HepG2 (cell line): ENCODE results near the gene CDHR5. TPM values are rescaled to one million over a fixed set of nuclear protein-coding genes. Genes with fewer than 3 reads are reported as not detected.
A peak's percentile ranks its signal among the peaks of the same experiment; 100 is the strongest.

Source experiments
- GATA4 ChIP-seq: sonication (generic); IDR thresholded peaks from 2 replicates; pipeline ENCODE4 v1.6.1; 2016; ENCODE audit warnings: antibody characterized with exemption, low read depth, borderline replicate concordance
- GATAD2A ChIP-seq: IDR thresholded peaks from 2 replicates; pipeline ENCODE4 v1.6.1; 2016
- MEIS2 ChIP-seq: sonication (generic); formaldehyde crosslinking; IDR thresholded peaks from 2 replicates; pipeline ENCODE4 v1.9.0; 2021; ENCODE audit warnings: mild to moderate bottlenecking, missing genetic modification reagents
- NPAS2 ChIP-seq: sonication (generic); formaldehyde crosslinking; IDR thresholded peaks from 2 replicates; pipeline ENCODE4 v1.8.0; 2022; ENCODE audit warnings: mild to moderate bottlenecking, missing genetic modification reagents, borderline replicate concordance
- SATB2 ChIP-seq: sonication (generic); formaldehyde crosslinking; IDR thresholded peaks from 2 replicates; pipeline ENCODE4 v1.5.0; 2020; ENCODE audit warnings: missing genetic modification reagents
- ZNF761 ChIP-seq: sonication (generic); formaldehyde crosslinking; conservative IDR thresholded peaks from 2 replicates; pipeline ENCODE4 v1.4.0; 2020; ENCODE audit warnings: mild to moderate bottlenecking, missing genetic modification reagents
- polyA plus RNA-seq, 8 experiments: library from polyadenylated mRNA; depleted of rRNA in 3 of 8; stranded (reverse) in 7 of 8; unstranded in 1 of 8; fragments of >200 nt; fragmentation: Illumina TruSeq in 4 of 8; extraction: Trizol in 4 of 8; gene quantifications; 2 replicates each; pipeline versions ENCODE4 v1.2.1 to v1.2.3, GENCODE V29; 2011 to 2016; ENCODE audit warnings: low read depth in 4 of 8, missing spikeins in 1 of 8, mixed read lengths in 1 of 8; ENCODE audit not compliant: insufficient read depth in 1 of 8
- total RNA-seq, 5 experiments: library from RNA; depleted of rRNA; stranded (reverse); fragments of >200 nt; fragmentation: Illumina TruSeq; extraction: Trizol; gene quantifications; 2 replicates each; pipeline ENCODE4 v1.2.3, GENCODE V29; 2016; ENCODE audit warnings: low read depth in 1 of 5
- TF ChIP-seq, protein P1 (sequence below), 2 experiments: sonication (generic) in 1 of 2; formaldehyde crosslinking in 1 of 2; IDR thresholded peaks; 2 replicates each; pipeline versions ENCODE4 v1.4.0 to v1.6.1; 2018 to 2020; ENCODE audit warnings: missing genetic modification reagents in 2 of 2, borderline replicate concordance in 1 of 2, low read depth in 1 of 2, mild to moderate bottlenecking in 1 of 2, missing biosample characterization in 1 of 2
- TF ChIP-seq, protein P2 (sequence below): sonication (generic); formaldehyde crosslinking; IDR thresholded peaks from 2 replicates; pipeline ENCODE4 v1.4.0; 2020; ENCODE audit warnings: missing genetic modification reagents
- TF ChIP-seq, protein P3 (sequence below): sonication (generic); formaldehyde crosslinking; IDR thresholded peaks from 2 replicates; pipeline ENCODE4 v1.4.0; 2020; ENCODE audit warnings: missing genetic modification reagents
- TF ChIP-seq, protein P4 (sequence below): sonication (generic); formaldehyde crosslinking; IDR thresholded peaks from 2 replicates; pipeline ENCODE4 v1.5.1; 2020; ENCODE audit warnings: mild to moderate bottlenecking, missing genetic modification reagents, moderate library complexity
- TF ChIP-seq, protein P5 (sequence below): sonication (generic); formaldehyde crosslinking; IDR thresholded peaks from 2 replicates; pipeline ENCODE4 v1.8.0; 2022; ENCODE audit warnings: low read depth, missing genetic modification reagents
- TF ChIP-seq, protein P6 (sequence below): sonication (generic); formaldehyde crosslinking; IDR thresholded peaks from 2 replicates; pipeline ENCODE4 v1.9.0; 2021; ENCODE audit warnings: missing genetic modification reagents, mild to moderate bottlenecking, borderline replicate concordance

The CDHR5 gene
- total and polyA plus RNA-seq, 2 of the 13 experiments (the other 11 are each of a cell fraction or from before 2014, with no cell fraction given) = 0.46 to 0.71 TPM

DNA sequence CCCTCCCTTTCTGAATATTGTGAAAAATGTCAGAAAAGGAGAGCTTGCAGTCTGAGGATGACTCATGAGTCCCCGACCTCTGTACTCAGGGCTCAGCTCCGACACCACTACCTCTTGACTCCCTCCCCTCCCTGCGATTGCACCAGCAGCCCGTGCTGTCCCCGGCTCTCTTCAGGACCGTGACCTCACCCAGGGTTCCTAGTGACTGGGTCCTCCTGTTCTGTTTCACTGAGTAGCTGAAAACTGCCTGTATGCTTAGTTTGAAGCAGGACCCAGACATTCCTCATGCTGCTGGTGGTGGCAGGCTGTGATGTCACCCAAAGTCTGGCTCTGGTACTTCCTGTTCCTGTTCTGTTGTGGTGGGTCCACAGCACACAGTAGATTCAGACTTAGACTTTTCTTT lies 36.8 kb downstream of the CDHR5 start (continued):
- TF ChIP-seq, protein P1, sequence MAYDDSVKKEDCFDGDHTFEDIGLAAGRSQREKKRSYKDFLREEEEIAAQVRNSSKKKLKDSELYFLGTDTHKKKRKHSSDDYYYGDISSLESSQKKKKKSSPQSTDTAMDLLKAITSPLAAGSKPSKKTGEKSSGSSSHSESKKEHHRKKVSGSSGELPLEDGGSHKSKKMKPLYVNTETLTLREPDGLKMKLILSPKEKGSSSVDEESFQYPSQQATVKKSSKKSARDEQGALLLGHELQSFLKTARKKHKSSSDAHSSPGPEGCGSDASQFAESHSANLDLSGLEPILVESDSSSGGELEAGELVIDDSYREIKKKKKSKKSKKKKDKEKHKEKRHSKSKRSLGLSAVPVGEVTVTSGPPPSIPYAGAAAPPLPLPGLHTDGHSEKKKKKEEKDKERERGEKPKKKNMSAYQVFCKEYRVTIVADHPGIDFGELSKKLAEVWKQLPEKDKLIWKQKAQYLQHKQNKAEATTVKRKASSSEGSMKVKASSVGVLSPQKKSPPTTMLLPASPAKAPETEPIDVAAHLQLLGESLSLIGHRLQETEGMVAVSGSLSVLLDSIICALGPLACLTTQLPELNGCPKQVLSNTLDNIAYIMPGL (CRISPR knock-in tag; IDR thresholded peaks at IDR 0.05; ENCODE audit: borderline replicate concordance in 1 of 2, low read depth in 1 of 2) = peak in 1 of 2 experiments; percentile 65; a peak in 1 of 4 replicates
- no peak for TF ChIP-seq GATA4
- TF ChIP-seq MEIS2 (CRISPR knock-in tag) = peak; percentile 49; the same call in 1 of the 2 replicates
- TF ChIP-seq NPAS2 (CRISPR knock-in tag) = no peak
- TF ChIP-seq, protein P2, sequence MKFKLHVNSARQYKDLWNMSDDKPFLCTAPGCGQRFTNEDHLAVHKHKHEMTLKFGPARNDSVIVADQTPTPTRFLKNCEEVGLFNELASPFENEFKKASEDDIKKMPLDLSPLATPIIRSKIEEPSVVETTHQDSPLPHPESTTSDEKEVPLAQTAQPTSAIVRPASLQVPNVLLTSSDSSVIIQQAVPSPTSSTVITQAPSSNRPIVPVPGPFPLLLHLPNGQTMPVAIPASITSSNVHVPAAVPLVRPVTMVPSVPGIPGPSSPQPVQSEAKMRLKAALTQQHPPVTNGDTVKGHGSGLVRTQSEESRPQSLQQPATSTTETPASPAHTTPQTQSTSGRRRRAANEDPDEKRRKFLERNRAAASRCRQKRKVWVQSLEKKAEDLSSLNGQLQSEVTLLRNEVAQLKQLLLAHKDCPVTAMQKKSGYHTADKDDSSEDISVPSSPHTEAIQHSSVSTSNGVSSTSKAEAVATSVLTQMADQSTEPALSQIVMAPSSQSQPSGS (CRISPR knock-in tag) = peak; percentile 87
- TF ChIP-seq, protein P3, sequence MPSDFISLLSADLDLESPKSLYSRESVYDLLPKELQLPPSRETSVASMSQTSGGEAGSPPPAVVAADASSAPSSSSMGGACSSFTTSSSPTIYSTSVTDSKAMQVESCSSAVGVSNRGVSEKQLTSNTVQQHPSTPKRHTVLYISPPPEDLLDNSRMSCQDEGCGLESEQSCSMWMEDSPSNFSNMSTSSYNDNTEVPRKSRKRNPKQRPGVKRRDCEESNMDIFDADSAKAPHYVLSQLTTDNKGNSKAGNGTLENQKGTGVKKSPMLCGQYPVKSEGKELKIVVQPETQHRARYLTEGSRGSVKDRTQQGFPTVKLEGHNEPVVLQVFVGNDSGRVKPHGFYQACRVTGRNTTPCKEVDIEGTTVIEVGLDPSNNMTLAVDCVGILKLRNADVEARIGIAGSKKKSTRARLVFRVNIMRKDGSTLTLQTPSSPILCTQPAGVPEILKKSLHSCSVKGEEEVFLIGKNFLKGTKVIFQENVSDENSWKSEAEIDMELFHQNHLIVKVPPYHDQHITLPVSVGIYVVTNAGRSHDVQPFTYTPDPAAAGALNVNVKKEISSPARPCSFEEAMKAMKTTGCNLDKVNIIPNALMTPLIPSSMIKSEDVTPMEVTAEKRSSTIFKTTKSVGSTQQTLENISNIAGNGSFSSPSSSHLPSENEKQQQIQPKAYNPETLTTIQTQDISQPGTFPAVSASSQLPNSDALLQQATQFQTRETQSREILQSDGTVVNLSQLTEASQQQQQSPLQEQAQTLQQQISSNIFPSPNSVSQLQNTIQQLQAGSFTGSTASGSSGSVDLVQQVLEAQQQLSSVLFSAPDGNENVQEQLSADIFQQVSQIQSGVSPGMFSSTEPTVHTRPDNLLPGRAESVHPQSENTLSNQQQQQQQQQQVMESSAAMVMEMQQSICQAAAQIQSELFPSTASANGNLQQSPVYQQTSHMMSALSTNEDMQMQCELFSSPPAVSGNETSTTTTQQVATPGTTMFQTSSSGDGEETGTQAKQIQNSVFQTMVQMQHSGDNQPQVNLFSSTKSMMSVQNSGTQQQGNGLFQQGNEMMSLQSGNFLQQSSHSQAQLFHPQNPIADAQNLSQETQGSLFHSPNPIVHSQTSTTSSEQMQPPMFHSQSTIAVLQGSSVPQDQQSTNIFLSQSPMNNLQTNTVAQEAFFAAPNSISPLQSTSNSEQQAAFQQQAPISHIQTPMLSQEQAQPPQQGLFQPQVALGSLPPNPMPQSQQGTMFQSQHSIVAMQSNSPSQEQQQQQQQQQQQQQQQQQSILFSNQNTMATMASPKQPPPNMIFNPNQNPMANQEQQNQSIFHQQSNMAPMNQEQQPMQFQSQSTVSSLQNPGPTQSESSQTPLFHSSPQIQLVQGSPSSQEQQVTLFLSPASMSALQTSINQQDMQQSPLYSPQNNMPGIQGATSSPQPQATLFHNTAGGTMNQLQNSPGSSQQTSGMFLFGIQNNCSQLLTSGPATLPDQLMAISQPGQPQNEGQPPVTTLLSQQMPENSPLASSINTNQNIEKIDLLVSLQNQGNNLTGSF (CRISPR knock-in tag) = no peak
- peak; percentile 88 for TF ChIP-seq GATAD2A (CRISPR knock-in tag)
- TF ChIP-seq, protein P4, sequence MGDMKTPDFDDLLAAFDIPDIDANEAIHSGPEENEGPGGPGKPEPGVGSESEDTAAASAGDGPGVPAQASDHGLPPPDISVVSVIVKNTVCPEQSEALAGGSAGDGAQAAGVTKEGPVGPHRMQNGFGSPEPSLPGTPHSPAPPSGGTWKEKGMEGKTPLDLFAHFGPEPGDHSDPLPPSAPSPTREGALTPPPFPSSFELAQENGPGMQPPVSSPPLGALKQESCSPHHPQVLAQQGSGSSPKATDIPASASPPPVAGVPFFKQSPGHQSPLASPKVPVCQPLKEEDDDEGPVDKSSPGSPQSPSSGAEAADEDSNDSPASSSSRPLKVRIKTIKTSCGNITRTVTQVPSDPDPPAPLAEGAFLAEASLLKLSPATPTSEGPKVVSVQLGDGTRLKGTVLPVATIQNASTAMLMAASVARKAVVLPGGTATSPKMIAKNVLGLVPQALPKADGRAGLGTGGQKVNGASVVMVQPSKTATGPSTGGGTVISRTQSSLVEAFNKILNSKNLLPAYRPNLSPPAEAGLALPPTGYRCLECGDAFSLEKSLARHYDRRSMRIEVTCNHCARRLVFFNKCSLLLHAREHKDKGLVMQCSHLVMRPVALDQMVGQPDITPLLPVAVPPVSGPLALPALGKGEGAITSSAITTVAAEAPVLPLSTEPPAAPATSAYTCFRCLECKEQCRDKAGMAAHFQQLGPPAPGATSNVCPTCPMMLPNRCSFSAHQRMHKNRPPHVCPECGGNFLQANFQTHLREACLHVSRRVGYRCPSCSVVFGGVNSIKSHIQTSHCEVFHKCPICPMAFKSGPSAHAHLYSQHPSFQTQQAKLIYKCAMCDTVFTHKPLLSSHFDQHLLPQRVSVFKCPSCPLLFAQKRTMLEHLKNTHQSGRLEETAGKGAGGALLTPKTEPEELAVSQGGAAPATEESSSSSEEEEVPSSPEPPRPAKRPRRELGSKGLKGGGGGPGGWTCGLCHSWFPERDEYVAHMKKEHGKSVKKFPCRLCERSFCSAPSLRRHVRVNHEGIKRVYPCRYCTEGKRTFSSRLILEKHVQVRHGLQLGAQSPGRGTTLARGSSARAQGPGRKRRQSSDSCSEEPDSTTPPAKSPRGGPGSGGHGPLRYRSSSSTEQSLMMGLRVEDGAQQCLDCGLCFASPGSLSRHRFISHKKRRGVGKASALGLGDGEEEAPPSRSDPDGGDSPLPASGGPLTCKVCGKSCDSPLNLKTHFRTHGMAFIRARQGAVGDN (CRISPR knock-in tag) = peak; percentile 86
- TF ChIP-seq SATB2 (CRISPR knock-in tag) = no peak
- TF ChIP-seq, protein P5, sequence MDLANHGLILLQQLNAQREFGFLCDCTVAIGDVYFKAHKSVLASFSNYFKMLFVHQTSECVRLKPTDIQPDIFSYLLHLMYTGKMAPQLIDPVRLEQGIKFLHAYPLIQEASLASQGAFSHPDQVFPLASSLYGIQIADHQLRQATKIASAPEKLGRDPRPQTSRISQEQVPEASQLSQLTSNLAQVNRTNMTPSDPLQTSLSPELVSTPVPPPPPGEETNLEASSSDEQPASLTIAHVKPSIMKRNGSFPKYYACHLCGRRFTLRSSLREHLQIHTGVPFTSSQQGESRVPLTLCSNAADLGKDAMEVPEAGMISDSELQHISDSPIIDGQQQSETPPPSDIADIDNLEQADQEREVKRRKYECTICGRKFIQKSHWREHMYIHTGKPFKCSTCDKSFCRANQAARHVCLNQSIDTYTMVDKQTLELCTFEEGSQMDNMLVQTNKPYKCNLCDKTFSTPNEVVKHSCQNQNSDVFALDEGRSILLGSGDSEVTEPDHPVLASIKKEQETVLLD (CRISPR knock-in tag) = no peak
- TF ChIP-seq, protein P6, sequence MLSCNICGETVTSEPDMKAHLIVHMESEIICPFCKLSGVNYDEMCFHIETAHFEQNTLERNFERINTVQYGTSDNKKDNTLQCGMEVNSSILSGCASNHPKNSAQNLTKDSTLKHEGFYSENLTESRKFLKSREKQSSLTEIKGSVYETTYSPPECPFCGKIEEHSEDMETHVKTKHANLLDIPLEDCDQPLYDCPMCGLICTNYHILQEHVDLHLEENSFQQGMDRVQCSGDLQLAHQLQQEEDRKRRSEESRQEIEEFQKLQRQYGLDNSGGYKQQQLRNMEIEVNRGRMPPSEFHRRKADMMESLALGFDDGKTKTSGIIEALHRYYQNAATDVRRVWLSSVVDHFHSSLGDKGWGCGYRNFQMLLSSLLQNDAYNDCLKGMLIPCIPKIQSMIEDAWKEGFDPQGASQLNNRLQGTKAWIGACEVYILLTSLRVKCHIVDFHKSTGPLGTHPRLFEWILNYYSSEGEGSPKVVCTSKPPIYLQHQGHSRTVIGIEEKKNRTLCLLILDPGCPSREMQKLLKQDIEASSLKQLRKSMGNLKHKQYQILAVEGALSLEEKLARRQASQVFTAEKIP (CRISPR knock-in tag) = no peak
- TF ChIP-seq ZNF761 (CRISPR knock-in tag) = no peak
